CD4-positive, alpha-beta T cell treated with Interleukin-10 for 1 hour (primary cell): ENCODE measurements around the gene PLA2G4B.

Experiments used
- DNase-seq: peaks from one replicate; pipeline ENCODE4 v3.0.0-alpha.2; 2020

Gene PLA2G4B

DNA sequence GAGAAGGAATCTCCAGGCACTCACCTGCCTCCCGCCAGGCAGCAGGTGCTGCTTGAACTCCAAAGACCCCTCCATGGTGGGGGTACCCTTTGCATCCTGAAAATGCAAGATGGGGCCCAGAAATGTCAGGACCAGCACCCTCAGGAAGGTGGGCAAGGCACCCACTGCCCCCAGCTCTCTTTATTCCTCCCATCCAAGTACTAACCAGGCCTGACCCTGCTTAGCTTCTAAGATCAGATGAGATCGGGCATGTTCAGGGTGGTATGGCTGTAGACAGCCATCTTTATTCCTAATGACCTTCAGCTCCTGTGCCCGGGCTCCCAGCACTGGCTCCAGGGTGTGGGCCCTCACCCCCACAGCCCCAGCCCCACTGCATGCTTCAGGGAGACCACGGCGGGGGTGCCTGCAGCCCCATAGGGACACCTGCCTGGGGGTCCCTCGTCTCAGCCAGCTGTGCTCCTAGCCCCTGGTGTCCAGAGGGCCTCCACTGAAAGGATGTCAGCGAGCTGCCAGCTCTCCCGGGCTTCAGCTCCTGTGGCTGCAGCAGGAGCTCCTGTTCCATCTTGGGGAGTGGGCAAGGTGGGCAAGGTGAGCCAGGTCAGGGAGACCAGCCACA lies 13.2 kb downstream of the PLA2G4B start:
- DNase-seq, result no peak

DNA sequence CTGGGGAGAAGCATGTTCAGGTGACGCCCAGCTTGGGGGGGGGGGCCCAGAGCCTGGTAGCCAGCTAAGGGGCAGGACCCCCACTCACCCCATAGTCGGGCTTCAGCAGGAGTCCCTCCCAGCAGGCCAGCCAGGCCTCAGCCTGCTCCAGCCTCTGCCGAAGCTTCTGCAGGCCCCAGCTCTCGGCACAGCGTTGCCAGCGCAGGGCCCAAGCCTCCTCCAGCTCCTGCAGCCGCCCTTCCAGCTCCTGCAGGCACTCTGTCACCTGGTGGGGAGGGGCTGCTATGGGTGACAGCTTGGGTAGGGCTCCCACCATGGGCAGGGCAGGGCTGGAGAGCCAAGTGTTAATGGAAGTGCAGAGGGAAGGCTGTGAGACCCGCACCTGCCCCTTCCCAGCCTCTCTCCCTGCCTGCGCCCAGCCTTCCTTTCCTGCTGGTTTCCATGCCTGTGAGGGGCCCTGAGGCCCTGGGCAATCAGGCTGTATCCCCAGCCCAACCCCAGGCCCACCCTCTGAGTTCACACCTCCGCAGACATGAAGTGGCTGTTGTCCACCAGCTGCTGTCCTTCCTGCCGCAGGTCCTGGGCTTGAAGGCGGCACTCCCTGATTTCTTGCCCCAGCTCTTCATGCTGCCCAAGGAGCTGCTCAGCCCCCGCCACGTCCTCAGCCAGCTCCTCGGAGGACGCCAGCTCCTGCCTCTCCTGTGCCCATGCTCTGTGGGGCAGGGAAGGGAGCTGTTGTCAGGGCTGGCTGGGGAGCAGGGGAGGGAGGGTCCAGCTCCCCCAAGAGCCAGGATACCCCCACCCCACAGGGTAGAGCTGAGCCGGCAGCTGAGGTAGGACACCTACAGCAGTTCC lies 14.3 kb downstream of the PLA2G4B start:
- DNase-seq, result no peak

DNA sequence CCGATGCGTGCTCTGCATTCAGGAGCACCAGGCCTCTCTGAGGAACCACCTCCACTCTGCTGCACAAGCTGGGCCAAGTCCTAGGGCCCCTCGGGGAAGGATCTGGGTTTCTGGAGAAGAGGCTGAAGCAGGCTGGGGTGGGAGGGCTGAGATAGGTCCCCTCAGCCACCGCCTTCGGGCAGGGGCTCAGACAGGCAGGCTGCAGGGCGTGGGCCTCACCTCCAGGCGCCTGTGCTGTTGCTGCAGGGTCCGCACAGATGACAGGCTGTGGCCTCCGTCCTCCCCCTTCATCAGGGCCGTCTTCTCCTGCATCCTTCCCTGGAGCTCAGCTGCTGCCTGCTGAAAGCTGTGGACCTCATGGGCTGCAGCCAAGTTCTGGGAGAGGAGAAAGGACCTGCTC lies 15.2 kb downstream of the PLA2G4B start:
- DNase-seq, result no peak

DNA sequence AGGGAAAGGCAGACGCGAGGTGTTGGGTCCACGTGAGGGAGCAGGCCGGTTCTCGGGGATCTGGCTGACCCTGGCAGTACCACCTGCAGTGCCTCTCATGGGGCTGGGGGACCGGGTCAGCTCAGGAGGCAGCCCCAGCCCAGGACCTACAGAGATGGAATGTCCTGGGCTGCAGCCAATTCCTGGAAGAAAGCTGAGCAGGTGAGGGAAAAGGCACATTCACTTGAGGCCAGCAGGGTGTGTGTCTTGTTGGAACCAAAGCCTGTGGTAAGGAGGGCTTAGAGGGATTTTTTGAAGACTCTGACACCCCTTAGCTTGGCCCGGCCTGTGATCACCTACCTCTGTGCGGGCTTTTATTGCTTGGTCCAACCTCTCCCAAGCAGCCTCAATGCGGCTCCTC lies 15.8 kb downstream of the PLA2G4B start:
- DNase-seq, result no peak

DNA sequence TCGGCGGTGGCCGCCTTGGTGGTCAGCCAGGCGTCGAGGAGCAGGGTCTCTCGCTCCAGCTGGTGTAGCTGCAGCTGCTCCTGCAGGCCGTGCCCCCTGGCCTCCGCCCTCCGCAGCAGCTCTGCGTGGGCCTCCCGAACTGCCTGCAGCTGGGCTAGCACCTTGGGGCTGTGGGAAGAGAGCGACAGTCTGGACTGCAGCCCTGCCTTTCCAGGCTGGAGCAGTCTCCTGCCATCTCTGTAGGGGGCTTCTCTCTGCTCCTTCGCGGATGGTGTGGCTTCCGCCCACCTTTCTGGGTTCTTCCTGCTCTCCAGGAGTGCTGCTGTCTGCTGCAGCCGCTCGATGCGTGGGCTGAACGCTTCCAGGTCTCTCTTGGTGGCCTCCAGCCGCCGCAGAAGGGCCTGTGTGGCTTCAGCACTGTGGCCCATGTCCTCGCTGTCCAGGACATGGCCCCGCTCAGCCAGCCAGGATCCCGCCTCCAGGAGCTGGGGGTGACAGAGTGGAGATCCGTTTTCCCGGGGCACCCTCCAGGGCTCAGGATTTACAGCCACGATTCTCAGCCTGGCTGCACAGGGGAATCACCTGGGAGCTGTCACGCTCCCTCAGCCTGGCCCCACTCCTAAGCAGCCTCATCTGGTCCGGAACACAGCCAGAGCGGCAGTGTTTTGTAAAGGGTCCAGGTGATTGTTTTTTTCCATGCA lies 16.8 kb downstream of the PLA2G4B start:
- DNase-seq, result no peak

DNA sequence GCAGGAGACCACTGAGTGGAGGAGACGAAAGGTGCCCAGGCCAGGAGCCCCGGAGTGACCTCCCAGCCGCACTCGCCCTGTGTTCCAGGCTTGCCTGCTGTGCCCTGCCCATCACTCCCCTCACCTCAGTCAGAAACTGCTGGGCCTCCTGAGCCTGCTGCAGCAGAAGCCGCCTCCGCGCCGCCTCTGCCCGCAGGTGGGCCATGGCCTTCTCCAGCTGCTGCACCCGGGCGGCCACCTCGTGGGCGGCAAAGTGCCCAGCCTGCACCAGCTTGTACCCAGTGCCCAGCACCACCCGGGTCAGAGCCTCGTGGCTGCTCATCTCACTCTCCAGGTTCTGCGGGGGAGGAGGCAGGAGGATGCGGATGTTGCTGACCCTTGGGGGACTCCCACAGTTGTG lies 17.6 kb downstream of the PLA2G4B start:
- DNase-seq, result no peak

DNA sequence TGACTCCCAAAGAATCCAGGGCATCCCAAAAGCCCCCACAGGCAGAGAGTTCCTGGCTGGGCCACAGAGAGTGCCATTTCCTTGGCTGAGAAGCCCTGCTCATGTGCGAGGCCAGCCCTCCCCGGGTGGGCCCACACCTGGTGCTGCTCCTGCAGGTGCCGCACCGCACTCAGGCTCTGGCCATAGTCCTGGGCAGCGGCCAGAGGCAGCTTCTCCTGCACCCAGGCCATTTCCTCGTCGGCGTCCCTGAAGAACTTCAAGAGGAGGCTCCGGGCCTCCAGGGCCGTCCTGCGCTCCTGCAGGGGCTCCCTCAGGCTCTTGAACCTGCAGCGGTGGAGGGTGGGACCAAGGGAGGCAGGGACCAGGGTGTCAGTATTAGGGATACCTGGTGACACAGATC lies 18.1 kb downstream of the PLA2G4B start:
- DNase-seq, result no peak

DNA sequence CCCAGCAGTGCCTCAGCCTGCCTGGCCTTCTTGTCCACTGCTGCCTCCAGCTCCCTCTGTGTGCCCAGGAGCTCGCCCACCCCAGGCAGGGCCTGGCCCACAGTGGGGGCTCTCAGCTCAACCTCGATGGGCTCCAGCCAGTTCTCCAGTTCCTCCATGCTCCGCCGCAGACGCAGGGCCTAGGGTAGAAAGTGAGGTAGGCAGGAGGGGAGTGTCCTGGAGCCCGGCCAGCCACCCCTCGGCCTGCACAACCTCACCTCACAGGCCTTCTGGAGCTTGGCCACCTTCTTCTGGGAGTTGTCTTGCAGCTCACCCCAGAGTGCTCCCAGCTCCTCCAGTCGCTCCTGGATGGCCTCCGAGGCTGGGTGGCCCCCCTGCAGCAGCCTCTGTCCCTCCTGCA lies 18.7 kb downstream of the PLA2G4B start:
- no peak for DNase-seq

DNA sequence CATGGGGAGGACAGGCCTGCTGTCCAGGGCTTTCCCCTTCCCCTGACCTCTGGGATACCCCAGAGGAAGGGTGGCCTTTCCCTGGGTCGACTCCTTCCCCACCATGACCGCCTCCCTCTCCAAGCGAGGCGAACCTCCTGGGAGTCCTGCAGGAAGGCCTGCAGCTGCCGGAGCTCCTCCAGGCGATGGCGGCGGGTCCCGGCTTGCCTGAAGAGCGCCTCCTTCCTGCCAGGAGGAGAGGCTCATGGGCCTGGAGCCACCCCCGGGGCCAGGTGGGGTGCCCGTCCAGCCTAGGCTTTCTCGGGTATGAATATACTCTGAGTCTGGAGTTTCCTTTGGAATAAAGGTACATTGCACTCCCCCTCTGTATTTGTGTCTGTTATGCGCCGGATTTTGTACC lies 20.1 kb downstream of the PLA2G4B start:
- no peak for DNase-seq

DNA sequence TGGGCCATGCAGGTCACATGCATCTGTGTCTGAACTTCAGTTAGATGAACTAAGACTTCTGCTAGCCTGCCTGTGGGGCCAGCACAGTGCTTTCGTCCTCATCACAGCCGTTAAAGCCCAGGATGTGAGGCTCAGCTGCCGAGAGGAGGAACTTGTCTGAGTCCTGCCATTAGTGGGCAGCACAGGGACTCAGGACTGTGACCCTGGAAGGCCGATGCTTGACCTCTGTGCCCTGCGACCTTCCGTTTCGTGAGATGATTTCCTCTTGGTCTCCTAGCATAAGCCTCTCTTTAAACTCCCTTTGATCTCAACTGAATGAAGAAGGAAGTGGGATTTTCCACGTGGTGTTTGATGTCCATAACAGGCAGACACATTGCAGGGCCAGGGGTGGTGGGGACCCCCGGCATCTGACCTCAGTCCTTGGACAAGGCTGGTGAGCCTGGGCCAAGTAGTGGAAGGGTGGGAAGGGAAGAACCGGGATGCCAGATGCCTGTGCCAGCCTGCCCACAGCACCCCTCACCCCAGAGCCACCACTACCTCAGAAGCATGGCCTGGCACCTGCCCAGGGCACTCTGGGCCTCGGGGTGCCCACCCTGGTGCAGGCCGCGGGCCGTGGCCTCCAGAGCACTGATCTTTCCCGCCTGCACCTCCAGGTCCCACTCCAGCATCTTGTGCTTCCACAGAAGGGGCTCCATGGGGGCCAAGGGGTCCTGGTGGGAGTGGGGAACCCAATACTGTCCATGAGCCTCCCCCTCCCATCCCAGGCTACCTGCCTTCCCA lies 21.6 kb downstream of the PLA2G4B start:
- no peak for DNase-seq

DNA sequence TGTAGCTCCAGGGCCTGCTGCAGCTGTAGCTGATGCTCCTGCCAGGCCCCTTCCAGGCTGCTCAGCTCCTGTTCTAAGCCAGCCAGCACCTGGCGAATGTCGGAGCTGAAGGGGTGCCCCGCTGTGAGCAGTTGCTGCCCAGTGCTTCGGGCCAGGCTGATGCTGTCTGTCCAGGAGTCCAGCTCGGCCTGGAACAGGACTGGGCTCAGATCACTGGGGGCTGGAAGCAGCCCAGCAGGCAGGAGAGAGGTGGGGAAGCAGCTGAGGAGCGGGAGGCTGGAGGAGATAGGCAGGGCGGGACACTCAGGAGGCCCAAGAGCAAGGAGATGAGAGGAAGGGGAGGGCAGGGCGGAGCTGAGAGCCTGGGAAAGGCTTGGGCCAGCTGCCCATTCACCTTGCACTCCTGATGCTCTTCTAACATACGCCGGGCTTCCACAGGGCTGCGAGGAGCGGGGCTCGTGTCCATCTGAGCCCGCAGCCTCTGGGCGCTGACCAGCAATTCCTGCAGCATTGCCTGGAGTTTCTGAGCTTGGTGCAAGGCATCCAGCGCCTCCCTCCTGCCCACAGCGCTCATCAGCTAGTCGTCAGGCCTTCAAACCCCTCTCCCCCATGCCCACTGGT lies 23.2 kb downstream of the PLA2G4B start:
- no peak for DNase-seq

DNA sequence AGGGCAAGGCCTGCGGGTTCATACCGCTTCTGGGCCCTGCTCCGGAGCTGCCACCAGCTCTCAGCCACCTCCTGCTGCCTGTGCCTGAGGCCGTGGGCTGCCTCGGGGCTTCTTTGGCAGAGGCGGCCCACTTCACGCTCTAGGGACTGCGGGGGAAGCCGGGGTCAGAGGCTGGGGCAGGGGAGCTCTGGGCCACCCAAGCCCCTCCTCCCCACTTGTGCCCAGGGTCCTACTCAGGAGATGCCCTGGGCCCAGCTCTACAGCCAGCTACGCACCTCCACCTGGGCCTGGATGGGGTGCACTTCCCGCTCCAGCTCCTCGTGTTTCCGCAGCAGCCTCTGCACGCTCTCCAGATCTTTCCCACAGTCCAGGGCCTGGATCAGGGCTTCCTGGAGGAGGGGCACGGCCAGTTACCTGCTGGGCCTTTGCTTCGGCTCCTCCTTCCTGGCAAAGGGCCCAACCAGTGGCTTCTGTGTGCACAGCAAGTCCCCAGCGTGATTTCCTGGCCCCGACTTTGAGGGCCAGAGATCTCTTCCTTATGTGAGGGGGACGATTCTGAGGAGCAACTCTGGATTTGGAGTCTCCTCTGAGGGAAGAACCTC lies 24.0 kb downstream of the PLA2G4B start:
- DNase-seq, result no peak

DNA sequence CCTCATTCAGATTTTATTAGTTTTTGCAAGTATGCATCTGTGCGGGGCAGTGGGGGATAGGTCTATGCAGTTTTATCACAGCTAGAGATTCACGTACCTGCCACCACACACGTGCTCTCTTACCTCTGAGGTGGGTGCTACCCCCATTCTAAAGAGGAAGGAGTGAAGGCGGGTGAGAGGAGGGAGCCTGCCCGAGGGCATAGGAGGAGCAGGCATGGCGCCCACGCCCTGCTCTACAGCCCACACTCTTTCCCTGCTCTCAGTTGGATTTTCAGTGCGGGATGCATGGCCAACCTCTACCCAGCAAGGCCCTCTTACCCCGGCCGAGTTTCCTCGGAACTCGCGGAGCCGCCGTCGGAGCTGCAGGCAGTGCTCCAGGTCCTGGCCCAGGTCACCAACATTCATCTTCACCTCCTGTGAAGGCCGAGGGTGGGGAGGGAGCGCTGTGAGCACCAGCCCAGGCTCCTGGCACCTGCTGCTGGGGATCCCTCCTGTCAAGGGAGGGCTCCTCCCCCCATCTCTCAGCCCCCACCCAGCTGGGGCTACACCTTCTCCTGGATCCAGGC lies 26.9 kb downstream of the PLA2G4B start:
- no peak for DNase-seq

DNA sequence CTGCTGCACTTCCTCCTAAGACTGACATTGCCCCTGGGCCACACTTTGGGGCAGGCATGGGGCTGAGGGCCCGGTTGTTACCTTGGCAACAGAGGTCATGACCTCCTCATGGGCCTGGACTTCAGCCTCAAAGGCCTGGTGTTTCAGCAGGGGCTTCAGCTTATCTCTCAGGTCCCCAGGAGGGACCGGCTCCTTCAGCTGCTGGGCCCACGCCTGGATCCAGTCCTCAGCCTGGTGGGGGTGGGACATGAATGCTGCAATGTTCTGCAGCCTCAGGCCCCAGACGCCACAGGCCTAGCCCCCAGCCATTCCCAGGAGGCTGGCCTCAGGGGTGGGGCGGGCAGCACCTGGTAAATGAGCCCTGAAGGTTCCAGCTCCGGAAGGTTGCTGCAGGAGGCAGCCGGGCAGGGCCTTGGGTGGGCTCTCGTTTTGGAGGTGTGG lies 27.6 kb downstream of the PLA2G4B start:
- no peak for DNase-seq

DNA sequence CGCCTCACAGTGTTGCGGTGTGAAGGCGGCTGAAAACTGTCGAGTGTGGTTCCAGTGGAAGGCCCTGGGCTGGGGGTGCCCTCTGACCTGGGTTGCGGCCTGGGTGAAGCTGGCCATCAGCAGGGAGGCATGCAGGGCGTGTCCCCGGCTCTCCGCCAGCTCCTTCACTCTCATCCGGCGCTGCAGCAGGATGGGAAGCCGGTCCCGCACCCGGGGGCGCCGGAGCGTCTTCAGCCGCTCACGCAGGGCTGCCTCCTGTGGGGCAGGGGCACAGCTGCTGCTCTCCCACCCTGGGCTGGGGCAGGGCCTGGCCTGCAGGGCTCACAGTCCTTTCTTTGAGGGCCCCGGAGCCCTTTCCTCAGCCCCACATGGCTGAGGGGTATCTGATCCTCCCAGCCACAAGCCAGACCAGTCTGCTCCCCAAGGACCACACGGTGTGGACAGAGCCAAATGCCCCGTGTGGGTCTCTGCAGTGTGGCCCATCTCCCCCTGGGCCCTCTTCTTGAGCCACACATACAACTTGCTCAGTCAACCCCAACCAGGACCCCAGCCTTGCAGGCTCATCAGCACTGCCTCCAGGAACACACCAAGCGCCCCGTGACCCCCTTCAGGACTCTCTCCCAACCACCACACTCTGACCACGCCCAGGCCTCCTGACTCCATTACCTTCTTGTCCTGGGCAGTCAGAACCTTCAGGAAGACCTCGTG lies 28.4 kb downstream of the PLA2G4B start:
- DNase-seq, result no peak

DNA sequence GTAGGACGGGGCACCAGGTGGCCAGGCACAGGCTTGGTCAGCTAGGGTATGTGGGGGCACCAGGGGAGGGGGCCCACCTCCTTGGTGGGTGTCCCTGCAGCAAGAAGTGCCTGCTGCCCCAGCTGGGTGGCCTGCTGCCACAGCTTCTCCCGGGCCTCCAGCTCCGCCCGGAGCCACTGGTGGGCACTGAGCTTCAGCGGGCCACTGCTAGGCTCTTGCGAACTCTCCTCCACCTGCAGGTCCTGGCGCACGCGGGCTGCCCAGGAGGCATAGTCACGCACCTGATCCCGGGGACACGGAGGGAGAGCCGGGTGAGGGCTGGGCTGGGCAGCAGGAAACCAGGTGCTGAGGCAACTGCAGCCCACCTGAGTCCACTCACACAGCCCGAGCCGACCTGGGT lies 29.7 kb downstream of the PLA2G4B start:
- no peak for DNase-seq

DNA sequence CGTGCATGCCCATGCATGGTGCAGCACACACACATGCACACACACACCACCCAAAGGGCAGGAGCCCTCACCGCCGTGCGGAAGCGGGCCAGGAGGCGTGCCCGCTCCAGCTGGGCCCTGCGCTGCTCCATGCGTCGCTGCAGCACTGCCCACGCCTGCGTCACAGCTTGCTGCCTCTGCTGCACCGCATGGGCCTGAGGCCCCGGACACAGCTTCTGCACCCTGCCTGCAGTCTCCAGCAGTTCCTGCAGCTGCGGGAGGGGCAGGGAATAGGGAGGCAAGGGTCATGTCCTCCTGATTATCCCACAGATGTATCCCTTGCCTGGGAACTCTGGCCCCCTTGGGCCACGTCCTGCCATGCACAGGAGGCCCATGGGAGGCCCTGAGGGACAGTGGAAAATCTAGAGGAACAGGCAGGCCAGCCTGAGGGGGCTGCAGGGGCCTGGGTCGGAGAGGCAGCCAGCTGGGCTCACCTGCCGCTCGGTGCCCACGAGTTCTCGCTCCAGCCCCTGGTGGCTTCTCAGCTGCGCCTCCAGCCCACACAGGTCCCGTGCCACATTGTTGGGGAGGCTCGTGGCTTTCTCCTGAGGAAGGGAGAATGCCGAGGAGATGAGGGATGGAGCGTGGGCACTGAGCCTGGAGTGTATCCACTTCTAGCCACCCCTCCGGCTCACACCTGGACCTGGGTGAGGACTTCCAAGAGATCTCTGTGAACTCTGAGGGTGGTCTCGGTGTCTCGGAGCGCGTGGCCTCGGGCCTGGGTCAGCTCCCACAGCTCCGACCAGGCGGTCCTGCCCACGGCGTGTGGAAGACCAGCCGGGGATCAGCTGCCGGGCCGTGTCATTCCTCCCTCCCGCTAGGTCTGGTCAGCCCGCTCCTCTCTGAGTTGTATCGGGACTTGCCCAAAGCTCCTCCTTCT lies 31.4 kb downstream of the PLA2G4B start:
- DNase-seq, result no peak

DNA sequence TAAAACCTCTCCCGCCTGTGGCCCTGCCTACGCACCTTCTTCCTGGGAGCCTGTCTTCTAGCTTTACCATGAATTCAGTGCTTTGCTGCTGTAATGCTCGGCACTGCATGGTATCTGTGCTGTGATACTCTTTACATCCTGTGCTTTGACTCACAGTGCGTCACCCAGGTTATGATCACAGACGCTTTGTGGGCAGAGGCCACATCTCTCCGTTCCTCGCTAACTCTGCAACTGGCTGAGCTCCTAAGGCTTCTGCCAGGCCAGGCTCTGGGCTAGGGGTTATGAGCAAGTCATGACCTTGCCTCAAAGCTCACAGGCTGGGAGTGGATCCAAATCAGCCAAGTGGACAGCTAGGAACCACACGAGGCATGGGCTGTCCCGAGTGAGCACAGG lies 32.0 kb downstream of the PLA2G4B start:
- DNase-seq, result peak; percentile 58

DNA sequence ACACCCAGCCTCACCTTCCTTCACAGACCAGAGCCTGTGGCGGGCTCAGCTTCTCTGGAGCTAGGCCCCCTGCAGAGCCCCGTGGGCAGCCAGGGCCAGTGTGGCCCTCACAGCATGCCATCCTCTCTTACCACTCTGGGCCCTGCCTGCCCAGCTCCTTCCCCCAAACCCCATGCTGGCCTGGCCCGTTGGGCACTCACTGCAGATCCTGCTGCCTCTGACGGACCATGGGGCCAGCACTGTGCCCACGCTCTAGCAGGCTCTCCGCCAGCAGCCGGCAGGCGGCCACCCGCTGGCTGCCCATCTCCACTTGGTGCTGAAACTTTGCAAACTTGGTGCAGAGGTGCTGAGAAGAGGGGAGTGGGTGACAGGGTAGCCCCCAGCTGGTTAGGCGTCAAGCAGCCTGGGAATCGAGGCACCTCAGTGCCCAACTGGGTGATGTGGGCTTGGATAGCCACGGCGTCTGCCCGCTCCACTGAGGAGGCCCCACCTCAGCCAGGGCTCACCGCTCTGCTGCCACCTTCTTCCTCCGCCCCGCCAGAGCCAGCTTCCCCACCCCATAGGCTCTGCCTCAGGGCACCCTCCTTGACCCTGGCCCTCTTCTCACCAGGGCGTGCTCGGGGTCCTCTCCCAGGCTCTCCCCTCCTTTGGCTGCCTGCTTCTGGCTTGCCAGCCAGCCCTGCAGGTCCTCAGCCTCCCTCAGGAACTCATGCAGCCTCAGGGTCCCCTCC lies 32.7 kb downstream of the PLA2G4B start:
- no peak for DNase-seq
